ENCODE data around the gene RHOD. TPM values are rescaled to one million over a fixed set of nuclear protein-coding genes. Genes with fewer than 3 reads are reported as not detected.

RHOD gene
- total and polyA plus RNA-seq, 2 donors (not counting 3 experiments of a cell fraction or from before 2014, with no cell fraction given): 10.6 to 17.9 TPM

DNA sequence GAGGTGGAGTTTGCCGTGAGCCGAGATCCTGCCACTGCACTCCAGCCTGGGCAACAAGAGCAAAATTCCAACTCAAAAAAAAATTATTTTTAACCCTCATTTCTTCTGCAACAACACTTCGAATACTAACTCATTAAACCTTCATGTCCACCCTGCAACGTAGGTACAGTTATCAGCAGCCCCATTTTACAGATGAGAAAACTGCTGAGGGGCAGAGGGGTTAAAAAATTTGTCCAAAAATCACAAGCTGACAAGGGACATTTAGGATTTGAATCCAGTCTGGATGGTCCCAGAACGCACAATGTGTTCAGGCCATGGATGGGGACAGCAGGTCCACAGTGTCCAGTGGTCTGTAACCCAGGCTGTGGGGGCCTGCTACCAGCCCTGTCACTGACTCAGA lies 29.0 kb downstream of the RHOD start:
- DNase-seq (ENCODE audit: low read depth, low spot score) (no peak), FAIRE-seq (no peak)
- dilution Hi-C loops (cut with MboI; ENCODE audit: extremely low pct_ligation_motif_present, low sequenced_read_pairs) (no loop called here), intact Hi-C loops (cut with micrococcal nuclease) (no loop called here)
- H3K4me2 ChIP-seq (ENCODE audit: insufficient read depth, low read length): no peak overlapping the region
- H3K9ac ChIP-seq (replicated peaks; ENCODE audit: extremely low read depth, insufficient read depth, low read length): no peak overlapping the region
- POLR2A ChIA-PET: no interaction called here
- H3K4me3 ChIP-seq (replicated peaks in 1 of 3; ENCODE audit: insufficient read depth in 1 of 3, low read depth in 1 of 3, low read length in 3 of 3): no peak overlapping the region
- no peaks in the 10 kb centered on the region for H3K36me3 ChIP-seq (ENCODE audit: control insufficient read depth in 2 of 2, extremely low read depth in 1 of 2, insufficient read depth in 2 of 2, low read length in 2 of 2)
- H4K20me1 ChIP-seq (replicated peaks; ENCODE audit: control insufficient read depth, extremely low read depth, insufficient read depth, low read length): no peaks in the 10 kb centered on the region
- TF ChIP-seq FOS (IDR thresholded peaks at IDR 0.05; ENCODE audit: borderline replicate concordance, insufficient read depth, low read length) (no peak), POLR2AphosphoS5 (IDR thresholded peaks at IDR 0.05; ENCODE audit: insufficient read depth, low read depth, low read length) (no peak), GATA2 (IDR thresholded peaks at IDR 0.05; ENCODE audit: insufficient read depth, insufficient read length, low read depth, low read length) (no peak), POLR2A (IDR thresholded peaks at IDR 0.05; ENCODE audit: low read depth, low read length) (no peak), MYC (IDR thresholded peaks at IDR 0.05; ENCODE audit: low read depth, low read length) (no peak), EZH2 (IDR thresholded peaks at IDR 0.05; ENCODE audit: borderline replicate concordance, low read depth, low read length, severe bottlenecking) (no peak), JUN (IDR thresholded peaks at IDR 0.05; ENCODE audit: borderline replicate concordance, insufficient read depth, insufficient read length, low read depth) (no peak)
- TF ChIP-seq, protein P1, sequence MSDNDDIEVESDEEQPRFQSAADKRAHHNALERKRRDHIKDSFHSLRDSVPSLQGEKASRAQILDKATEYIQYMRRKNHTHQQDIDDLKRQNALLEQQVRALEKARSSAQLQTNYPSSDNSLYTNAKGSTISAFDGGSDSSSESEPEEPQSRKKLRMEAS (IDR thresholded peaks at IDR 0.05; ENCODE audit: insufficient read depth, insufficient read length): no peak
- TF ChIP-seq, protein P2, sequence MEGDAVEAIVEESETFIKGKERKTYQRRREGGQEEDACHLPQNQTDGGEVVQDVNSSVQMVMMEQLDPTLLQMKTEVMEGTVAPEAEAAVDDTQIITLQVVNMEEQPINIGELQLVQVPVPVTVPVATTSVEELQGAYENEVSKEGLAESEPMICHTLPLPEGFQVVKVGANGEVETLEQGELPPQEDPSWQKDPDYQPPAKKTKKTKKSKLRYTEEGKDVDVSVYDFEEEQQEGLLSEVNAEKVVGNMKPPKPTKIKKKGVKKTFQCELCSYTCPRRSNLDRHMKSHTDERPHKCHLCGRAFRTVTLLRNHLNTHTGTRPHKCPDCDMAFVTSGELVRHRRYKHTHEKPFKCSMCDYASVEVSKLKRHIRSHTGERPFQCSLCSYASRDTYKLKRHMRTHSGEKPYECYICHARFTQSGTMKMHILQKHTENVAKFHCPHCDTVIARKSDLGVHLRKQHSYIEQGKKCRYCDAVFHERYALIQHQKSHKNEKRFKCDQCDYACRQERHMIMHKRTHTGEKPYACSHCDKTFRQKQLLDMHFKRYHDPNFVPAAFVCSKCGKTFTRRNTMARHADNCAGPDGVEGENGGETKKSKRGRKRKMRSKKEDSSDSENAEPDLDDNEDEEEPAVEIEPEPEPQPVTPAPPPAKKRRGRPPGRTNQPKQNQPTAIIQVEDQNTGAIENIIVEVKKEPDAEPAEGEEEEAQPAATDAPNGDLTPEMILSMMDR (IDR thresholded peaks at IDR 0.05; ENCODE audit: extremely low read depth in 1 of 2, insufficient read depth in 1 of 2, low read depth in 1 of 2, low read length in 2 of 2): no peak
- no peaks in the 10 kb centered on the region for H3K9me3 ChIP-seq (replicated peaks; ENCODE audit: control insufficient read depth, insufficient read depth, low read length)
- no peak overlapping the region for H2AFZ ChIP-seq (ENCODE audit: low read depth, low read length)
- no TSS peak for BruUV-seq (replicated peaks)
- H3K27me3 ChIP-seq (ENCODE audit: control insufficient read depth in 2 of 2, insufficient read depth in 2 of 2, low read length in 2 of 2): no peaks in the 10 kb centered on the region
- H3K4me1 ChIP-seq (ENCODE audit: control insufficient read depth, extremely low read depth, insufficient read depth, low read length): no peaks in the 10 kb centered on the region
- no peaks in the 10 kb centered on the region for H3K79me2 ChIP-seq (ENCODE audit: control insufficient read depth, insufficient read depth, low read length)
- CTCF ChIA-PET: interaction anchor here (1.2 to 1.5 kb wide), 2 partner anchors 12 to 237 kb away, joined by 3 read pairs; no protein-coding TSS in a partner anchor
- H3K9me1 ChIP-seq (replicated peaks; ENCODE audit: control insufficient read depth, extremely low read depth, insufficient read depth, low read length): no peaks in the 10 kb centered on the region
- H3K27ac ChIP-seq (ENCODE audit: insufficient read depth, low read depth, low read length): no peak overlapping the region
